Colonic mucosa (tissue), 4 donors: ENCODE results near the gene PHLDA2. TPM values are rescaled to one million over a fixed set of nuclear protein-coding genes. Genes with fewer than 3 reads are reported as not detected.

Experiments used
- DNase-seq: peaks from one replicate; pipeline ENCODE4 v3.0.0-alpha.2; 2020
- H3K27ac ChIP-seq: fragments of 200-600 bp; one replicate; pipeline ENCODE4 v1.8.0; 2021
- H3K27me3 ChIP-seq: fragments of 200-600 bp; one replicate; pipeline ENCODE4 v1.8.0; 2021
- H3K36me3 ChIP-seq: fragments of 200-600 bp; one replicate; pipeline ENCODE4 v1.8.0; 2021
- H3K4me1 ChIP-seq: fragments of 200-600 bp; one replicate; pipeline ENCODE4 v1.8.0; 2021; ENCODE audit warnings: mild to moderate bottlenecking
- H3K4me3 ChIP-seq: fragments of 200-600 bp; one replicate; pipeline ENCODE4 v1.8.0; 2021
- H3K9ac ChIP-seq, 2 donors: one replicate each; pipeline ENCODE4 v1.7.0; 2013; ENCODE audit warnings: control low read depth in 2 of 2, low read depth in 2 of 2, low read length in 2 of 2
- H3K9me3 ChIP-seq: fragments of 200-600 bp; one replicate; pipeline ENCODE4 v1.8.0; 2021
- CTCF ChIP-seq: fragments of 200-600 bp; IDR thresholded peaks from one replicate; pipeline ENCODE4 v1.8.0; 2022; ENCODE audit warnings: antibody characterized with exemption, mild to moderate bottlenecking
- intact Hi-C: fragments of 100-400 bp; cut with DNase I; formaldehyde crosslinking; loops from one replicate; pipeline ENCODE4 v1.14.1; 2022
- total RNA-seq, 2 donors: library from RNA; stranded (reverse); fragmentation: NEBNext Ultra II Directional in 1 of 2; extraction: Animal tissue kit (Norgen Biotek cat#: 25700) in 1 of 2; gene quantifications; one replicate each; pipeline ENCODE4 v1.2.1, GENCODE V29; 2021
- donor health status: healthy.
- donor health status: DM: no; HTN: no; CAD: no.
- donor health status: DM: no; HTN: no; CAD: no.

Gene PHLDA2
- total RNA-seq, 2 donors from 2014 or later = 31.6 to 41.6 TPM

GRCh38 chr11:2886191-2886894 lies 42.9 kb downstream of the PHLDA2 start:
- intact Hi-C loops = loop anchor here (10.0 kb wide), 1 partner anchor 182 kb away; no protein-coding TSS in a partner anchor
- H3K4me3 ChIP-seq = peak overlapping the region; percentile 47
- H3K27me3 ChIP-seq = peaks cover 8% of the 10 kb centered on the region
- TF ChIP-seq CTCF = no peak
- no peak overlapping the region for H3K27ac ChIP-seq
- no peaks in the 10 kb centered on the region for H3K9me3 ChIP-seq
- DNase-seq = no peak
- H3K36me3 ChIP-seq = no peaks in the 10 kb centered on the region
- peaks cover 6% of the 10 kb centered on the region for H3K4me1 ChIP-seq
- H3K9ac ChIP-seq = peak overlapping the region; percentile 12 to 58

- H3K4me1 ChIP-seq = peaks cover 4% of the 10 kb centered on the region
- TF ChIP-seq CTCF = no peak
- peak within 1 kb of the TSS; percentile 55 for H3K27ac ChIP-seq
- DNase-seq = peak; percentile 90
- peak within 1 kb of the TSS; percentile 40 to 79 for H3K9ac ChIP-seq
- H3K27me3 ChIP-seq = peaks cover 8% of the 10 kb centered on the region
- H3K9me3 ChIP-seq = no peaks in the 10 kb centered on the region
- intact Hi-C loops = loop anchor here (10.0 kb wide), 1 partner anchor 181 kb away; no protein-coding TSS in a partner anchor
- no peaks in the 10 kb centered on the region for H3K36me3 ChIP-seq
- H3K4me3 ChIP-seq = peak within 1 kb of the TSS; percentile 81
Observed at GRCh38 chr11:2885678-2886081, 43.5 kb downstream of the PHLDA2 start, which contains the start of gene CDKN1C. TSS of gene CDKN1C (minus strand) at chr11:2885775. CDS start at chr11:2885456, 319 bp downstream.

- Histone ChIP-seq H3K4me3 (peak overlapping the region; percentile 81), H3K36me3 (no peaks in the 10 kb centered on the region), H3K4me1 (peaks cover 4% of the 10 kb centered on the region), H3K27me3 (peaks cover 8% of the 10 kb centered on the region), H3K9me3 (no peaks in the 10 kb centered on the region), H3K9ac (peak overlapping the region; percentile 40 to 79), H3K27ac (peak overlapping the region; percentile 55)
- no peak for TF ChIP-seq CTCF
- peak; percentile 65 for DNase-seq
- intact Hi-C loops = loop anchor here (10.0 kb wide), 1 partner anchor 180 kb away; no protein-coding TSS in a partner anchor
Observed at GRCh38 chr11:2885017-2885677, 44.1 kb downstream of the PHLDA2 start.

GRCh38 chr11:2883979-2884815 lies 45.0 kb downstream of the PHLDA2 start:
- no peak for TF ChIP-seq CTCF
- H3K9ac ChIP-seq = peak overlapping the region; percentile 34 to 40
- no peaks in the 10 kb centered on the region for H3K9me3 ChIP-seq
- no peak for DNase-seq
- H3K27me3 ChIP-seq = peaks cover 8% of the 10 kb centered on the region
- H3K4me1 ChIP-seq = peaks cover 4% of the 10 kb centered on the region
- no peak overlapping the region for H3K27ac ChIP-seq
- no peaks in the 10 kb centered on the region for H3K36me3 ChIP-seq
- peak overlapping the region; percentile 62 for H3K4me3 ChIP-seq
- intact Hi-C loops = loop anchor here (10.0 kb wide), 1 partner anchor 179 kb away; no protein-coding TSS in a partner anchor

GRCh38 chr11:2883640-2883978 lies 45.6 kb downstream of the PHLDA2 start:
- Histone ChIP-seq H3K27ac (no peak overlapping the region), H3K36me3 (no peaks in the 10 kb centered on the region), H3K27me3 (peaks cover 8% of the 10 kb centered on the region), H3K9ac (peak overlapping the region; percentile 34 to 40), H3K9me3 (no peaks in the 10 kb centered on the region), H3K4me3 (peak overlapping the region; percentile 62), H3K4me1 (peaks cover 4% of the 10 kb centered on the region)
- DNase-seq = no peak
- intact Hi-C loops = loop anchor here (10.0 kb wide), 1 partner anchor 179 kb away; no protein-coding TSS in a partner anchor
- no peak for TF ChIP-seq CTCF
